GM18909 (cell line): ENCODE measurements around the gene PIK3R5.
A peak's percentile ranks its signal among the peaks of the same experiment; 100 is the strongest.

Experiments used
- ATAC-seq: cut with Tn5 transposase; IDR thresholded peaks from one replicate; pipeline ENCODE4 v1.9.1; 2021; ENCODE audit warnings: mild to moderate bottlenecking; ENCODE audit not compliant: unreplicated experiment, poor library complexity

Gene PIK3R5

DNA sequence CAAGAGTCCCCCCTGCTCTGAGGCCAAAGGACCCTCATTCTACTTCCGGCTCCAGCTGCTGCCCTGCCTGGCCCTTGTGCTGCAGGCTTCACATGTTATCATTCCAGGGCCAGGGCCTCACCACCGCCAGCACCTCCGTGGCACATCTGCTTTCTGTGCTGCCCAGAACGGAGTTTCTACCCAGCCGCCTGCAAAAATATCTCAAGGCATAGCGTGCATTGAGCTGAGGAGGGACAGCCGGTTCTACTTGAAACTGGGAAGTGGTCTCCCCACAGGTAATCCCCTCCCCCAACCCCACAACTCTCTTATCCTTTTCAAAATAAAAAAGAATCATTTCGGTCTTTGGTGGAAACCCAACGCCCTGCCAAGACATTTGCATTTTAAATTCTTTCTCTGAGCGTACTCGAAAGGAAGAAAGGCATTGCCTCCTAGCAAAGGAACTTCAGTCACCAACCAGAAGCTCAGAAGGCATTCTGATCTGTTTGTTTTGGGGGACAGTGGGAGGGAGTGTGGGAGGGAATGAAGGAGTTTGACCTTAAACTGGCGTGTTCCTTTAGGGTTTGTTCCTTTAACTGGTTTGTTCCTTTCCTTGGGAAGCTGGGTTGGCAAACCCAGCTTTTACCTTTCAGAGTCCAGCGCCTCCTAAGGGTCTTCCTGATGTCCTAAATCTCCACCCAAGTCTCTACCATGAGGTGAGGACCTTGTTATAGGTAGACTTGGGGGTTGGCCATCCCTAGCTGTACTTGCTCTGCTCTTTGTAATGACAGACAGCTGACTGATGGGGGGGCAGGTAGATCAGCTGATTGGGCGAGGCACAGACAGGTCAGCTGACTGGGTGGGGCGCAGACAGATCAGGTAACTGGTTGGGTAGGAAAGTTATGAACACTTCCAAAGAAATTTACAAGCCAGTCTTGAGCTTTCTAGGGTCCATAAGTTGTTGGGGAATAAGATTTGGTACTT lies 64.6 kb downstream of the PIK3R5 start:
- ATAC-seq, result peak; percentile 40

DNA sequence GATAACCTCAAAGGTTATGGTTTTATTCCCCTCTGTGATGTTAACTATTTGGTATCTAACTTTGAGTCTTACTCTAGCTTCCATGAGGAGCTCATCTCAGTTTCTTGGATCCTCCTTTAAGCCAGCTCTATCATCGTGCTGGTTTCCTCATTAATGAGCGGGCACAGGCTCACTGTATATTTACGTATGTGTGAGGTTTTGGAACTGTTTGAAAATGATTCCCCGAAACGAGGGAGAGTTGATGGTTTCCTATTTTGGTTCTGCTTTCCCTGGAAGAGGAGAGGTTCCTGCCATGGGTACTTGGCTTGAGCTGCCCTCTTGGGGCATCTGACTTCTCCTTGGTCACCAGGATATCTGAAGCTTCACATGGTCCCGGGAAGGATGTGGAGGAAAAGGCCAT lies 65.3 kb downstream of the PIK3R5 start:
- no peak for ATAC-seq

DNA sequence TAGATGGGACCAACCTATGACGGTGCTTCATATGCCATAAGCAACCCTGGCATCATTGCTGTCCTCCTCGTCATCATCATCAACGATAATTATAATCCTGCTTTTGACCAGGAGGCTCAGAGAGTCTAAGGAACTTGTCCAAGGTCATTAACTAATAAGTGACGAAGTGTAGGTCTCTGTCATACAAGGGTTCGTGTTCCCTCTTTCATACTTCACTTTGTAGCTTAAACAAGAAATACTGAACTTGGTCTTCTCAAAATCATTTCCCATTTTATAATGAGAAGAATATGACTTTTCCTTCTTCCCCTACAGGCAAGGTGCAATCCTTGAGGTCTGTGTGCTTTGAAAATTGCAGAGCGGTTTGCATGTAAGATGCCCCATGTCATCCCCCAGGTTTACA lies 66.9 kb downstream of the PIK3R5 start:
- ATAC-seq, result no peak

DNA sequence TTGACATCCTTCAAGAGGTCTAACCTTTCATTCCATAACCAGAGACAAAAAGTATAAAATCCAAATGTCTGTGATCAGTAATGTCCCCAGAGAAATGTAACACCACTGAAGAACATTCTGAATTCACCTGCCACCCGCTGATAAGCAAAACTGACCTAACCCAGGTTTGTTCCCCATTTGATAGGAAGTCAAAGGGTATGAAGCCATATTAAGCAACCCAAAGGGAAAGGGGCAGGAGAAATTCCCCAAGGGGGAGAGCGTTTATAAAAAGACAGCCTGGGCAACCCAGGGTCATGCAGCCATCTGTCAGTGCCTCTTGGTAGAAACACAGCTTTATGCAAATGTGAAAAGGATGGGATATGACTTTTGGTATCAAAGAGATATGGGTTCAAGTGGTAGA lies 67.4 kb downstream of the PIK3R5 start:
- no peak for ATAC-seq

DNA sequence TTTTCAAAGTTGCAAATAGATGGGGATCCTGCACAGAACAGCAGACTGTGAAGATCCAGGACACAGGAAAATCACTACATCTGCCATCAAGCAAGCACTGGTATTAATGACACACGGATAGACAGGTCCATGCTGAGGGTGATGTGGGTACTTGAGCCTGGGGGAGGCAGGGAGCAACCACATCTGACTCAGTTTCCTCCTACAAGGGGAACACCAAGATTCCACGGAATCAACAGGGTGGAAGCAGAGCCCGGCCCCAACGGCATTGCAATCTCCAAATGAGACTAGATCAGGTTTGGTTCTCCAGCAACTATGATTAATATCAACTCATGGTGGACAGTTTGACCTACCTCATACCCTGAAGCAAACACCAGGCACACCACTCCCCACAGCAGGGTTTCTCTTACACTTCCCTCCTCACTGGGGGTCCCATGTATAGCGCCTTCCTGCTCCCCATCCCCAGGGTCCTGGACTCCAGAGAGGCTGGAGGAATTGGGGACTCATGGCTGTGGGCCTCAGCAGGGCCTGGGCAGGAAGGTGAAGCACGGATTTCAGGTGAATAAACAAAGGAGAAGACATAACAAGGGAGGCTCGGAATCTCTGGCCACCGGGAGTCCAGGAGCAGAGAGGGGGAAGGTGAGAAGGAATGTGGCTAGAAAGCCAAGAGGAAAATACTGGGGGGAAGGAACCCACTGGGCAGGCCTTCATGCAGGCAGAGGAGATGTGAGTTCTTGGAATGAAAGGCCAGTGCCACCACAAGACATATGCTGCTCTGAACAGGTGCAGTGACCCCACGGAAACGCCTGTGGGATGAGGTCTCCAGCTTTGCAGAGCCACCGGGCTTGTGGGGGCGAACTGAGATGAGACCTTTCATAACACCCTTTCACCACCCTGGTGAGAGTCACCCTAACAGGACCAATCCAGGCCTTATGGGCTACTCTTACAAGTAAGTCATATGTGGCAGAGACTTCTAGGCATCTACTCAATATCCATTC lies 68.6 kb downstream of the PIK3R5 start:
- no peak for ATAC-seq

DNA sequence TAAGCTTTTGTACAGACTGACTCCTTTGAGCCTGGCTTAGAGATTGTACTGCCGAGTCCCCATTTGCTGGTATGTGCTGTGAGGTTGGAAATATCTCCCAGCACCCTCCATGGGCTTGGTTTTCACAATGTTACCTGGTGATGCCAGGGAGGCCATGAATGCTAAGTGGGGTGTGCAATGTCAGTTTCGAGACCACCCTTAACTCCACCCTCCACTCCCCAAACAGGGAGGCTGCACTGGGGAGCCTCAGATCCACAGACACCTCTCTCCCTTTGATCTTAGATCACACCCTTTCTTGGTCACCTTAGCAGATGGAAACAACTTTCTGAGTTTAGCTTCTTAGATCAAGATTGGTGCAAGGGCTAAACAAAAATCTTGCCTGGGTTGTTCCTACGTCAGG lies 69.4 kb downstream of the PIK3R5 start:
- no peak for ATAC-seq

DNA sequence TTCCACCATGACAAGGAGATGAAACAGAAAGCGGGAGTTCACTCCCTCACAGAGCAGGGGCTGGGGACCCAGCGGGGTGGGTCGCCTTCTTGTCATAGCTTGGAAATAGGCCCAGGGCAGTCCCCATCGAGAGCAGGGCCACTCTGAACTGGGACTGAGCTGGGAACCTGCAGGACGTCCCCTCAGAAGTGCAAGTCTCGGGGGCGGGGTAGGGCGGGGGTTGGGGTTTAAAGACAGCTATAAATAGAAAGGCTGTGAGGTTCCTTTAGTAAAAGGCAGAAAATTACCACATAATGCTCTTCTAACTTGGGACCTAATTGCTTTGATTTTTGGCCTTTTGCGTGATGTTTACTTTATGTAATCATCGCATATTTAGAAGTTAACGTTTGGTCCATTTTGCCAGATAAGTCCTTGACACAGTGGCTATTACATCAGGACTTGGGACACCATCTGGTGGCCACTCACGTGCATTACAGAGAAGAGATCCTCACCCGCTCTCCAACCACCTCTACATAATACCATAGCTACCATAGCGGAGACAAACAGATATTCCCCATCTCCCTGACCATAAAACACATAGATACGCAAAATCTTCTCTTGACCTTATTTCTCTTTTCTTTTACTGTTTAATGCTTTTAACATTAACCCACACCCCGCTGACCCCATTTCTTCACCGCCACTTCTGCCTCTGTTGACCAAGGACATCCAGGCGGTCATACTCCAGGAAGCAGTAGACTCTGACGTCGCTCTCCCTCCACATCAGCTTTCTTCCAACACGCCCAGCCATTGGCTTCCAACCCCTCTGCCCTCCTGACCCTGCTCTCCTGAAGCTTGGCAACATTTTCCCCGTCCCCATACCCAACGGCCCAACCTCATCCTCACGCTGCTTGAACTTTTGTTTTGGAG lies 70.6 kb downstream of the PIK3R5 start:
- peak; percentile 51 for ATAC-seq

DNA sequence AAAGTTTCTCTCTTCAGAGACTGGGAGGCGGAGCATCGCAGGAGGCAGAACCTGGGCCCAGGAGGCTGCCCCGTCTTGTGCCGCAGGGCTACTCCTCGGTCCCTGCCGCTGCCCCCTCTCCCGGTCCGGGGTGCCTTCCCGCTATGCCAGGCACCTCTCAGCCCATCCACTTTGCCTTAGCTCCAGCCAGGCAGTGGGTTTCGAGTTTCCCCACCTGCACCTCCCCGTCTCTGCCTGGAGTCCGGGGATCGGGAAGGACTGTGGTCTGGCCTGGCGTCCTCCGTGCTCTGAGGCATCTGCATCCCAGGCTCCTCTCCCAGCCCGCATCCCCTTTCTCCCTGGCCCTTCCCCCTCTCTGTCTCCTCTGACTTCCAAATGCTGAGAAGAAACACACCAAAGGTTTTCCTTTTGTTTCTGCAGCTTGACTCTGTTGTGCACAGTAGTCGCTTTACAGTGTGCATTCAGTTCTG lies 71.3 kb downstream of the PIK3R5 start:
- ATAC-seq, result no peak

DNA sequence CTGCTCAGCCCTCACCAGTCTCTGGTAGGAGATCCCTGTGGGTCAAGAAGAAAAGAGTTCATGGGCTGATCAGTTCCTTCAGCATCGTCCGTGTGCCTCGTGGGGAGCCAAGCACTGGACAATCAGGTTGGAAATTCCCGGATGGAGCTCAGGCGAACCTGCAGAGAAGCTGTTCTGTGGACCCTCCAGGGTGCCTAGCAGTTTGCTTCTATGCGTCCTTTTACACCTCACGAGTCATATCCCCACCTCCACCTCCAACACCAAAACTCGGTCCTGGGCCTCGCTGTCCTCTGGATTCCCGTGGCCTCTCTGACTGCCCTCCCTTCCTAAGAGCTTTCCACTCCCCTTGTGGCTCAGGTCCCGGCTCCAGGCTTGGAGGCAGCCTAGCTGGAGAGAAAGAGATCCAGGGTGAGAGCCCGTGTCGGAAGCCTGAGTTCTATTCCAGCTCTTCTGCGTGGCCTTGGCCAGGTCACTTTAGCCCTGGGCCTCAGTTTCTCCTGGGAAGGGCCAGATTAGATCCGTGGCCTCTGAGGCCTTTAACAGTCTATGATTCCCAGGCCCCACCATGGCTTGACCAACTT lies 71.8 kb downstream of the PIK3R5 start:
- ATAC-seq, result no peak

DNA sequence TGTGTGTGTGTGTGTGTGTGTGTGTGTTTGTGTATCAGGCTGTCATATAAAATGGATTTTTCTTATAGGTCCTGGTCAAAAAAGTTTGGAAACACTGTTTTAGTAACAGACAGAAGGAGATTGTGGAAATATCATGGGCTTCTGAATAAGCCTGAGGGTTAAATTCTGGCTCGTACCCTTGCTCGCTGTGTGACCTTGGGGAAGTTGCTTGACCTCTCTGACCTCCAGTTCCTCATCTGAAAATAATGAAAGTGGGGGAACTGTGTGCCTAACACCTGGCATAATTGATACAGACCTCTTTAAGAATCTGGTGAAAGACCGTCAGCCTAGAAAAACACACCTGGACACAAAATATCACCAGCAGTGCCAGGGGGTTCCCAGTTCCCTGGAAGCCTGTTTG lies 72.4 kb downstream of the PIK3R5 start:
- ATAC-seq, result no peak

DNA sequence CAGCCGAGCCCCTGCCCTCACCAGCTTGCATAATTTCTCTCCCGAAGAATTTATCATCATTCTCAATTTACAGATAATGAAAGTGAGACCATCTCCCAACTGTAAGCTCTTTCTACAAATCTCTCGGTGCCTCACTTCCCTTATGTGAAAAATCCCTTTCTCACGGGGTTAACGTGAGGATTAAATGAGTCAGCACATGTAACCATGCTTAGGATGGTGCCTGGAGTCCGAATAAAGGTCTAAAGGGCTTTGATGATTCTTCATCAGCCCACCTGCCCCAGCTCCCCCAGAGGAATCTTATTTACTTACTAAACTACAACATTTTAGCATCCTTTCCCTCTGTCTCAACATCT lies 73.2 kb downstream of the PIK3R5 start:
- ATAC-seq, result no peak

DNA sequence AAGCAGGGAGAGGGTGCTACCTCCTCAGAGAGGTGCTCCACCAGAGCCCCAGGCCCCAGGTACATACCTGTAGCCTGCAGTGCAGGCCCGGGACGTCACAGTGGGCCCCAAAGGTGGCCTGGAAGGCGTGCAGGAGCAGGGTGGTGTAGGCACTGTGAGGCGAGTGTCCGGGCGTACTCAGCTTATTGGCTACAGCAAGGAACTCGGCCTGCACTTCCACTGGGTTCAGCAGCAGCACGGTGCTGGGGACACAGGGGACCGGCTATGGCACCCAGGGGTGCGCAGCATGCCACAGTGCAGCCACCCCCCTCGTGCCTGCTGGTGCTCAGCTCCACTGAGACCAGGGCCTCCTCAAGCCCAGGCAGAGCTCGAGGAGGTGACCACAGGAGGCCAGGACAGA lies 74.8 kb downstream of the PIK3R5 start:
- ATAC-seq, result no peak

DNA sequence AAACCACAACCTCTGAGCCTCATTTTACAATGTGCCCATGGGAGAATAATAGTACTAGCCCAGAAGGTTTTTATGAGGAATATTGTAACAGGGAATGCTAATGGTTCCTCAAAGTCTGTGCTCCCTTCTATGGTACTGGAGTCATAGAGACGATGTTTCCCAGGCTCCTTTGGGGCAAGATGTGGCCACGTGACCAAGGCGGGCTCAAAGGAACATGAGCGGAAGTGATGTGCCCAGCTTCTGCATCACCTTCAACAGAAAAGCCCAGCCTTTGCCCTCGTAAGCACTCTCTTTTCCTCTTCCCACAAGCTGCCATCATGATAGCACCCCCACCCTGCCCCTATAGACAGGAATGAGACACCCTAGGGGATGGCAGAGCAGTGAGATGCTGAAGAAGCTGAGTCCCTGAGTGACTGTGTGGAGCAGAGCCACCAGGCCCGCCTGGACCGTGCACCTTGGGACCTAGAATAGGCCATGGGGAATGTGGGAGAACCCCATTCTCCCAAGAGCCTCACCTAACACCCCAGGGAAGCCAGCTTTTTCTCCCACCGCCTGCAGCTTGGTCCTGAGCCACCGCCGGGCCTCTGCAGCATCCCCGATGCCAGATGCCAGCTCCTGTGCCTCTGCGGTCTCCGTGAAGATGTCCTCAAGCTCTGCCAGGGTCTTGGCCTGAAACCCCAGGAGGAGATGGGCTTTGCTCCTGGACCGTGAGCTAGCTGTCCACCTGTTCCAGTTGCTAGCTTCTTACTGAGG lies 75.9 kb downstream of the PIK3R5 start:
- no peak for ATAC-seq

DNA sequence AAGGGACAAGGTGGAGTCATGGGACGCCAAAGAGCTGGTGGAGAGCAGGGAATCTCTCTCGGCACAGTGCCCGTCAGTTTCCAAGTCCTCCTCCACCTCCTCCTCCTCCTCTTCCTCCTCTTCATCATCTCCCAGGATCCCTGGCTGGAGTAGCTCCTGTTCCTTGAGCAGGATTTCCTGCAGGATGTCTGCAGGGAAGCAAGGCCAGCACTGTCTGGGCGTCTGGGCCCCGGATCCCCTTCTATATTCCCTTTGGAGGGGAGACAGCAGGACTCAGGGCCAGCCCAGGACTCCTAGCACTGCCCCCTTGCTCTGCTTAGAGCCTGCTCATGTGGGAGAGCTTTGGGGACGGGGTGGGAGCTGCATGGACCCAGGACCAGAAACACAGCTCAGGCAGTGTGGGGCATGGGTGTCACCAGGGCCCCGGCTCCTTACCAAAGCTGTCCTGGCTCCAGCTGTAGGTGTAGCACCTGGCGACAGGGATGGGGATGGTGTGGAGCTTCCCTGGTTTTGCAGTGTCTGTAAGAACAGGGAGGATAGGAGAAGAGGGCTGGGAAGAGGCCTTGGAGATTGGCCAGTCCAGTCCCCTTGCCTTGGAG lies 76.7 kb downstream of the PIK3R5 start:
- ATAC-seq, result no peak

DNA sequence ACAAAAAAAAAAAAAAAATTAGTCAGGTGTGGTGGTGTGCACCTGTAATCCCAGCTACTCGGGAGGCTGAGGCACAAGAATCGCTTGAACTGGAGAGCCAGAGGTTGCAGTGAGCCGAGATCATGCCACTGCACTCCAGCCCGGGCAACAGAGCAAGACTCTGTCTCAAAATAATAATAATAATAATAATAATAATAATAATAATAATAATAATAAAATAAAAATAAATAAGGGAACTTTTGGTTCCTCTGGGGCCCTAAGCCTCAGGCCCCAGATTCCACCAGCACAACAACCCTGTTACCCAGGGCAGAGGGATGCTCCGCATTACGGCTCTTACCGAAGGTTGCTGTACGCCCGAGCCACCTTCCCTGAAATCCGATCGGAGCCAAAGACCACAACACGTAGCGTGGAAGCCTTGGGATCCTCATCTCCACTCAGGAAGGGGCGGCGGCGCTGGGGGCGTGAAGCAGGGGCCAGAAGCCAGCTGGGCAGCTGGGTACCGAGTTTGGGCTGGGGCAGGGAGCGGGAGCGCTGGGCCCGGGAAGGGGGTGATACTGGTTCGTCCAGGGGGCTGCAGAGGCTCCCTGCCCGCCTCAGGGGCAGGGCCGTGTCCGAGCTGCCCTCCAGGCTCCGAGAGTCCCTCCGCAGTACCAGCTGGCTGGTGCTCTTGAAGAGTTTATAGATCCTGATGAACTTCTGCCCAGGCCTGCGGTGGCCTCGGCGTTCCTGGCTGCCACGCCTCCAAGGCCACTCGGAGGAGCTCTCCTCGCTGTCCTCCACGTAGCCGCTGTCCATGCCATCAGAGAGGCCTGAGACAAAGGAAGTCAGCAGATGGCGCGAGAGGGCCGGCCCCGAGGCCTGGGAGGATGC lies 77.4 kb downstream of the PIK3R5 start:
- no peak for ATAC-seq

DNA sequence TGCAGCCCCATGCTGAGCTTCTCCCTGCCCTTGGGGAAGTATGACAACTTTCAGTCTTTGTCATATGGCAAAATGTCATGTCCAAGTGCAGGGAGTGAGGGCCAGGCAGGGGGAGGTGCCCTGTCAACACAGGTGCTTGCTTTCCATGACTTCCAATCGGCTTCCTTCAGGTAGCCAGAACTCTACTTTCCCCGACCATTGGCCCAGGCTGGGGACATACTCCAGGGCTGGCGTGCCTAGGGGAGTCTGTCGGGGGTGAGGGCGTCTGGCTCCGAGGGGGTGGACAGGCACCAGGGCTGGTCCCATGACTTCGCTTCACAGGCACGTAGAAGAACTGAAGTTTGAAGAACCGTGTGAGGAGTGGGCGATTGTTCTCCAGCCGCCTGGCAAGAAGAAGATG lies 78.2 kb downstream of the PIK3R5 start:
- no peak for ATAC-seq

DNA sequence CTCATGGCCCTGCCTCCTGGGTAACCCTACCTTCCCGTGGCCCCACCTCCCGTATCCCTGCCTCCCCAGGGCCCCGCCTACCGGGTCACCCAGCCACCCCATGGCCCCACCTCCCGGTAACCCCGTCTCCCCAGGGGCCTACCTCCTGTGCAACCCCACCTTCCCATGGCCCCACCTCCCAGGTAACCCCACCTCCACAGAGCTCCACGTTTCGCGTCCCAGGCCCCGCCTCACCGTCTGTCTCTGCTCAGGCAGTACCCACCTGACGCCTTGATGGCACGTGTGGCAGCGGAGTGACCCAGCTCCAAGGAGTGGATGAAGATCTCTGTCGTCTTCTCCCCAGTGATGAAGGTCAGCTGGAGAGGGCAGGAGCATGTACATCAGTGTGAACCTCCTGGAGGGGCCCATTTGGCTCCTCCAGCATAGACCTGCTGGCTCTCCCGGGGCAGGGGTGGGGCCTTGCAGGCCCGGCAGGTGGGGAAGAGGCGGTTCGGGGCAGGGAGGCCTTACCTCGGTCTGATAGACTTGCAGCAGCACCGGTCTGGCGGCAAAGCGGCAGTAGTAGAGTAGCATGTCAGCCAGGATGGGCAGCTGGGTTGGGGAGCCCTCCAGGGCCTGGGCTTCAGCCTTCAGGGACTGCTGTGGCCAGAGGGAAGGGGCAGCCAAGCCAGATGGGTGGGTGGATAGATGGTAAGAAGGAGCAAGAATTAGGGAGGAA lies 79.4 kb downstream of the PIK3R5 start:
- ATAC-seq, result no peak
